HG02840 (cell line): Measurements from ENCODE around the gene PIP5K1A.
"Not testable (repeated sequence)": the region's sequence is repeated elsewhere in the genome, so short reads cannot be mapped to it uniquely, and the experiment has no call there.

Source experiments
- ATAC-seq: cut with Tn5 transposase; IDR thresholded peaks from one replicate; pipeline ENCODE4 v1.9.1; 2021; ENCODE audit warnings: mild to moderate bottlenecking, moderate library complexity, moderate number of reproducible peaks; ENCODE audit not compliant: unreplicated experiment, low FRiP score

Gene PIP5K1A

GRCh38 chr1:151198254-151199127 lies at the start of gene PIP5K1A:
PIP5K1A (plus strand) TSS chr1:151198552; CDS start chr1:151198997, 445 bp downstream.
- peak; percentile 94 for ATAC-seq

GRCh38 chr1:151156515-151156819 lies 41.9 kb upstream of the PIP5K1A start, which contains the start of gene TNFAIP8L2:
TNFAIP8L2 (plus strand) TSS chr1:151156649; CDS start chr1:151158698, 2,049 bp downstream.
- no peak for ATAC-seq

DNA sequence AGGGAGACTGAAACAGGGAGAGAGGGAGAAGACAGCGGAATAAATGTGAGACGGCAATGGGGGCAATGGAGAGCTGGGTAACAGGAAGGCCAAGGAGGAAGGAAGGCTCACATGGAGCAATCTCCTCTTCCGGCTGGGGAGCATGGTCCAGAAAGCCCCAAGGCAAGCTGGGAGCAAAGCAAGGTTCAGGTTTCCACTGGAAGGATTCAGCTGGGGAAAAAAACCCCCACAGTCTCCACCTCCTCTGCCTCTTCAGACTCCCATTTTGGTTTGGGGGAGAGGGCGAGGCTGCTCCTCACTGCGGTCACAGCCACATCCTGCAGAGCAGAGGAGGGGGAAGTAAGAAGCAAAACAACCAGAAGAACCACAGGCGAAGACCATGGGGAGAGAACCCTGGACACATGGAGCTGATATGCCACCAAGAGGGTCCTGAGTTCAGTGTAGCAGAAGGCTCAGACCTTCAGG lies 41.3 kb upstream of the PIP5K1A start:
- no peak for ATAC-seq

- no peak for ATAC-seq
Measured at GRCh38 chr1:151158326-151158725, 40.0 kb upstream of the PIP5K1A start.

- ATAC-seq: no peak
Measured at GRCh38 chr1:151158751-151159251, 39.6 kb upstream of the PIP5K1A start.

- no peak for ATAC-seq
Measured at GRCh38 chr1:151159373-151159772, 39.0 kb upstream of the PIP5K1A start.

GRCh38 chr1:151164732-151165280 lies 33.5 kb upstream of the PIP5K1A start:
- ATAC-seq: no peak

DNA sequence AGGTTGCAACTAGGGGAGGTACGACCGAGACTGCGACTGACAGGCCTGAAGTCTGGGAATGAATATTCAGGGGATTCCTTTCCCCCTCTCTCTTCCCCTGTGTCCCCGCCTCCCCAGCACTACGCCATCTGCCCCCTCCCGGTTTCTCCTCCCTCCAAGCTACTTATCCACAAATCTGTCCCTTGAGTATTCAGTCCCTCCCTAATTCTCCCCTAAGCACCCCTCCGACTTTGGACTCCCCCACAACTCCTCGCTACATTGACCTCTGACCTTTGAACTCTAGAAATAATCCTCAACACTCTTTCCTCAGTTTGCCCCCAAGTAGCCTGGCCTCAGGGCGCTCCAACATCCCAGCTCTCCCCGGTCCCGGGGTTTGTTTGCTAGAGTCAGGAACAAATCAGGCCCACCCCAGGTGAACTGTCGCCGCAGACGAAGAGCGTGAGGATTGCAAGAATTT lies 33.0 kb upstream of the PIP5K1A start:
- ATAC-seq: no peak

DNA sequence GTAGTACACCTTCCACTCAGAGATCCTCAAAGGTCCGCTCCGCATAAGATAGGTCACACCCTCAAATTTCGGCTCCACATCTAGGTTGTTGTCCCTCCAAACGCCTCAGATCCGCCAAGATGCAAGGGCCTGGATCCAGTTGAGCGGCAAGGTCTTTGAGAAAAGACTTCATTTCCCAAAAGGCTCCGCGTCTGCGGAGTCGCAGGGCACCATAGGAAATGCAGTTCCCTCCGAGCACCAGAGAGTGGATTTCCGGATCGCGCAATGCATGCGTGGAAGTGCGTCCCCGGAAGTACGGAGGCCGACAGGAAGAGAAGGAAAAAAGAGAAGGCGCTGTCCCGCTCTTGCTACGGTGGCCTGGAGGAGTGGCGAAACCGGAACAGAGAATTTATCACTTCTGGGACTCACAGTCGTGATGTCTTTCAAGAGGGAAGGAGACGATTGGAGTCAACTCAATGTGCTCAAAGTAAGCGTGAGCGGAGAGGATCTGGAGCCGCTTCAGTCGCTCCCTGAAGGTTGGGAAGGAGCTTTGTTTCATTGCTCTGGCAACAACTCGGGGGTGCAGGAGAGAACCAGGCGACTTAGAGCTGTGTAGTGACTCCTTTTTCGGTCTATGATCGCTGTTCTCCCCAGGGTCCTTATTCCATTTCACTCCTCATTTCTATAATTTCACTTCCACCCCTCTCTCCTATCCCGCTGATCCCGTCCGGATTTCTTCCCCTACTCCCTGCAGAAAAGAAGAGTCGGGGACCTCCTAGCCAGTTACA lies 32.4 kb upstream of the PIP5K1A start, which contains the start of the genes LYSMD1 and SCNM1:
TSS of gene LYSMD1 (minus strand) at position 165 of the 767 bp plus-strand sequence. CDS start 644 bp downstream, outside the sequence.
TSS of gene SCNM1 (plus strand) at position 407 of the 767 bp plus-strand sequence. CDS start at position 416, 9 bp downstream.
- ATAC-seq: peak; percentile 86

GRCh38 chr1:151166505-151166956 lies 31.8 kb upstream of the PIP5K1A start:
- ATAC-seq: no peak

- no peak for ATAC-seq
Measured at GRCh38 chr1:151167116-151167515, 31.2 kb upstream of the PIP5K1A start.

GRCh38 chr1:151171190-151171589 lies 27.2 kb upstream of the PIP5K1A start:
- ATAC-seq: no peak

DNA sequence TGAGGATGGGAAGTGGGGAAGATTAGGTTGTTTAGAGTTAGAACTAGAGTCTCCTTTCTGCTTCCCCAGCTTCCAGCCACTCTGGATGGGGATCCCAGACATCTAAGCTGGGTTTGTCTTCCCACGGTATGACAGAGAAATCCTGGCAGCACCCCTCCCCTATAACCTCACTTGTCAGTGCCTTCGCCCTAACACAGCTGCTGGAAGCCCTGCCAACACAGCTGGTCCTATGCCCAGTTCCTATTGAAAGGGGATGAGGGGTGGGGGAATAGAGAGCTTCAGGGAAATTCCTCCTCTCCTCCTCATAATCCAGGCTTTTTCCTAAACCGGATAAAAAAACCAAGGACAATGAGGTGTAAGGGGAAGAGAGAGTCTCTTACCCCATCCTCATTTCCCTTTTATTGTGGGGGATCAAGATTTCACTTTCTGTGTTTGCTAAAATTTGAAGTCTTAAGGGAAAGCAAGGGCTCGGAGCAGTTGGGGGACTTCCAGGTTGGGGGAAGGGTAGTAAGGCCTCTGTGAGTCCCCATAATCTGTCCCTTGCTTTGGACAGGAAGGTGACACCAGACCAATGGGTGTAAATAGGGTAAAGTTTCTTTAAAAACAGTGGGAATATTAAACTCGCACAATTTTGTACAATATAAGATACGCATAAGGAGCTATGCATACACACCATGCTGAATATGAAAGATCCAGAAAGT lies 23.2 kb upstream of the PIP5K1A start:
- no peak for ATAC-seq

DNA sequence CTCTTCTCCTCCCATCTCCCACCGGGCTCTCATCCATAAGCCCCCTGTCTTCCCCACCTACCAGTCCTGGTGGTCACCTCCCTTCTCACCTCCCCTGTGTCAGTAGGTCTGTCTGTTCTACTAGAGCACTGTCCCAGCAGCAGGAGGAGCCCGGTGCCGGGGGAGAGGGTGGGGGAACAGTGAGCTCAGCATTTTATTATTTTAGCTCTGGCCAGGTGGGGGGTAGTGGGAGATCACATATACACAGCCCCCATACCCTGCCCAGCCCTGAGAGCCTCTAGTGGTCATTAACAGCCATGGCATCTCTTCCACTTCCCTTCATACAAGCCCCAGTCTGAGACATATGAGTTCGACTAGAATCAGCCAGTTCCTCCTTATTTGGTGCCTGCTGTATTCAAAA lies 22.5 kb upstream of the PIP5K1A start, which contains the start of gene TMOD4:
TSS of gene TMOD4 (minus strand) at position 119 of the 400 bp plus-strand sequence. CDS start 1,106 bp downstream, outside the sequence.
- no peak for ATAC-seq

GRCh38 chr1:151176514-151177045 lies 21.8 kb upstream of the PIP5K1A start:
- no peak for ATAC-seq

- ATAC-seq: no peak
Measured at GRCh38 chr1:151184211-151184610, 14.1 kb upstream of the PIP5K1A start.

DNA sequence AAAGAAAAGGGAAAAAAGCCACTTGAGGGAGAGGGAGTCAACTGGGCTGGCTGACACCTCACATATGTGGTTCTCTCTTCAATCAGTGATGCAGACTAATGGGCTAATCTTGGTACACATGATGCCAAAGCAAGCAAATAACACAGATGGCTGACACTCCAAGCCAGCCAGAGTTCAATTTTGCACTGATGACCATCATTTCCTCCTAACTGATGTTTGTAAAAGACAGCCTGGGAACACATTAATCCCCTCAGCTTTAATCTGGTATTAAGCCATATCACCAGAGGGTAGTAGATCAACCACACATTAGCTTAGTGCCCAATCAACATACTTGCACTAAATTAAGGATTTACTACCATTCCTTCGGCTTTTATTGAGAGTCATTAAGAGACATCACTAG lies 11.1 kb upstream of the PIP5K1A start:
- ATAC-seq: no peak

DNA sequence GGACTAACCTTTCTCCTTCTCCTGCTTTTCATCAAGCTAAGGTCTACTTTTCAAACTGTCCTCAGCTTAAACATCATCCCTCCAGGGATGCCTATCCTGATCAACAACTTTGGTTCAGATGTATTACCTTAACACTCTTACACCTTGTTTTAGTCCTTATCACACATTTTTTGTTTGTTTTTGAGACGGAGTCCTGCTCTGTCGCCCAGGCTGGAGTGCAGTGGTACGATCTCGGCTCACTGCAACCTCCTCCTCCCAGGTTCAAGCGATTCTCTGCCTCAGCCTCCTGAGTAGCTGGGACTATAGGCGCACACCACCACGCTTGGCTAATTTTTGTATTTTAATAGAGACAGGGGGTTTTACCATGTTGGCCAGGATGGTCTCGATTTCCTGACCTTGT lies 9.7 kb upstream of the PIP5K1A start:
- not testable (repeated sequence) for ATAC-seq

- ATAC-seq: peak; percentile 71
Measured at GRCh38 chr1:151189637-151190445, 8.5 kb upstream of the PIP5K1A start, which contains the start of gene VPS72. VPS72 (minus strand) TSS chr1:151190197; CDS start chr1:151190121, 76 bp downstream.
